SU-DHL-6 (cell line): ENCODE data around the gene ETV6.

ENCODE experiments used
- H2AFZ ChIP-seq: fragments of 200-600 bp; sonication (generic); 2 replicates; pipeline ENCODE4 v1.6.1; 2014; ENCODE audit warnings: low read depth, mild to moderate bottlenecking, moderate library complexity, mixed read lengths, antibody characterized with exemption, low read length; ENCODE audit not compliant: severe bottlenecking
- H3F3A ChIP-seq: fragments of 200-600 bp; shearing (Covaris generic); 2 replicates; pipeline ENCODE4 v1.6.0; 2016; ENCODE audit warnings: antibody characterized with exemption, mild to moderate bottlenecking; ENCODE audit not compliant: insufficient read depth
- H3K27ac ChIP-seq: fragments of 200-600 bp; sonication (generic); 2 replicates; pipeline ENCODE4 v1.5.1; 2016; ENCODE audit warnings: low read depth, mild to moderate bottlenecking, low read length, moderate library complexity, mixed read lengths
- H3K27me3 ChIP-seq: fragments of 200-600 bp; sonication (generic), shearing (Covaris generic); 2 replicates; pipeline ENCODE4 v1.6.0; 2014; ENCODE audit warnings: mild to moderate bottlenecking, low read length
- H3K36me3 ChIP-seq: fragments of 200-600 bp; sonication (generic); 2 replicates; pipeline ENCODE4 v1.6.1; 2014; ENCODE audit warnings: mild to moderate bottlenecking, low read length, mixed read lengths
- H3K4me2 ChIP-seq: fragments of 300-600, 200-600 bp; shearing (Covaris generic), sonication (generic); 2 replicates; pipeline ENCODE4 v1.6.0; 2014; ENCODE audit warnings: low read length, low read depth, mild to moderate bottlenecking; ENCODE audit not compliant: poor library complexity, severe bottlenecking
- H3K4me3 ChIP-seq: fragments of 200-600 bp; sonication (generic); 2 replicates; pipeline ENCODE4 v1.5.1; 2014; ENCODE audit warnings: antibody characterized with exemption, low read length, mild to moderate bottlenecking, mixed read lengths; ENCODE audit not compliant: insufficient read depth, poor library complexity, severe bottlenecking
- H3K79me2 ChIP-seq: fragments of 200-600 bp; sonication (generic); 2 replicates; pipeline ENCODE4 v1.6.1; 2014; ENCODE audit warnings: mild to moderate bottlenecking, low read length, moderate library complexity; ENCODE audit not compliant: insufficient read depth
- H3K9ac ChIP-seq: fragments of 200-600 bp; sonication (generic); 2 replicates; pipeline ENCODE4 v1.7.0; 2014; ENCODE audit warnings: mild to moderate bottlenecking, low read length
- H3K9me2 ChIP-seq: fragments of 200-600 bp; sonication (generic); replicated peaks from 2 replicates; pipeline ENCODE4 v1.6.1; 2014; ENCODE audit warnings: low read length; ENCODE audit not compliant: insufficient read depth
- H3K9me3 ChIP-seq: fragments of 200-600 bp; sonication (generic); 2 replicates; pipeline ENCODE4 v1.6.1; 2014; ENCODE audit warnings: low read length, mixed read lengths; ENCODE audit not compliant: insufficient read depth
- H4K20me1 ChIP-seq: fragments of 200-600 bp; sonication (generic); 2 replicates; pipeline ENCODE4 v1.6.1; 2014; ENCODE audit warnings: low read depth, mild to moderate bottlenecking, antibody characterized with exemption, low read length, moderate library complexity, mixed read lengths
- CTCF ChIP-seq: fragments of 200-600 bp; sonication (generic); IDR thresholded peaks from one replicate; pipeline ENCODE4 v1.5.1; 2017; ENCODE audit warnings: antibody characterized with exemption, mild to moderate bottlenecking, low read length, moderate library complexity; ENCODE audit not compliant: insufficient read depth, poor library complexity, severe bottlenecking
- EZH2phosphoT487 ChIP-seq: fragments of 200-600 bp; sonication (generic), shearing (Covaris generic); conservative IDR thresholded peaks from 2 replicates; pipeline ENCODE4 v1.6.1; 2018; ENCODE audit warnings: mild to moderate bottlenecking, antibody characterized with exemption, low read length, moderate library complexity, mixed read lengths

Gene ETV6

GRCh38 chr12:11780521-11781101 is 131.1 kb downstream of the ETV6 start:
- H3K36me3 ChIP-seq, result no peaks in the 10 kb centered on the region
- H3K9me3 ChIP-seq, result no peaks in the 10 kb centered on the region
- H3K27me3 ChIP-seq, result no peaks in the 10 kb centered on the region
- no peak overlapping the region for H3K27ac ChIP-seq
- TF ChIP-seq CTCF (no peak), EZH2phosphoT487 (no peak)
- H4K20me1 ChIP-seq, result no peaks in the 10 kb centered on the region
- H3F3A ChIP-seq, result no peaks in the 10 kb centered on the region
- H3K4me3 ChIP-seq, result no peak overlapping the region
- H2AFZ ChIP-seq, result no peak overlapping the region
- H3K9me2 ChIP-seq, result no peaks in the 10 kb centered on the region
- no peak overlapping the region for H3K9ac ChIP-seq
- H3K79me2 ChIP-seq, result no peaks in the 10 kb centered on the region
- no peak overlapping the region for H3K4me2 ChIP-seq

- Histone ChIP-seq H3K9me3 (no peaks in the 10 kb centered on the region), H3K27me3 (no peaks in the 10 kb centered on the region), H3K36me3 (no peaks in the 10 kb centered on the region), H2AFZ (no peak overlapping the region), H3F3A (no peaks in the 10 kb centered on the region), H3K4me3 (no peak overlapping the region), H3K9me2 (no peaks in the 10 kb centered on the region), H3K4me2 (no peak overlapping the region), H3K9ac (no peak overlapping the region), H4K20me1 (no peaks in the 10 kb centered on the region), H3K79me2 (no peaks in the 10 kb centered on the region), H3K27ac (no peak overlapping the region)
- TF ChIP-seq EZH2phosphoT487, result no peak
- no peak for TF ChIP-seq CTCF
These were observed 133.5 kb downstream of the ETV6 start for GRCh38 chr12:11782914-11783420.

GRCh38 chr12:11785712-11786111 is 136.2 kb downstream of the ETV6 start:
- H3F3A ChIP-seq, result no peaks in the 10 kb centered on the region
- H3K79me2 ChIP-seq, result no peaks in the 10 kb centered on the region
- H3K27ac ChIP-seq, result no peak overlapping the region
- no peak overlapping the region for H3K4me3 ChIP-seq
- no peaks in the 10 kb centered on the region for H4K20me1 ChIP-seq
- H3K9ac ChIP-seq, result no peak overlapping the region
- H3K36me3 ChIP-seq, result no peaks in the 10 kb centered on the region
- H3K27me3 ChIP-seq, result no peaks in the 10 kb centered on the region
- no peaks in the 10 kb centered on the region for H3K9me2 ChIP-seq
- H2AFZ ChIP-seq, result no peak overlapping the region
- TF ChIP-seq CTCF (no peak), EZH2phosphoT487 (no peak)
- H3K9me3 ChIP-seq, result no peaks in the 10 kb centered on the region
- H3K4me2 ChIP-seq, result no peak overlapping the region
